GM19238 (cell line): ENCODE data around the gene SCT.

ENCODE experiments used
- DNase-seq: peaks from one replicate; pipeline ENCODE4 v3.0.0; 2011; ENCODE audit warnings: low spot score; ENCODE audit not compliant: insufficient read length

Gene SCT

GRCh38 chr11:587978-588380, 39.0 kb downstream of the SCT start:
- no peak for DNase-seq

GRCh38 chr11:587546-587945, 39.4 kb downstream of the SCT start:
- DNase-seq: no peak

- no peak for DNase-seq
These were observed 40.3 kb downstream of the SCT start for GRCh38 chr11:586376-587316.

GRCh38 chr11:584287-584686, 42.7 kb downstream of the SCT start:
- no peak for DNase-seq

- DNase-seq: no peak
These were observed 45.2 kb downstream of the SCT start for GRCh38 chr11:581752-582151.

GRCh38 chr11:581342-581741, 45.6 kb downstream of the SCT start:
- DNase-seq: no peak

- no peak for DNase-seq
These were observed 47.0 kb downstream of the SCT start for GRCh38 chr11:579830-580601.

GRCh38 chr11:578276-579035, 48.5 kb downstream of the SCT start:
- no peak for DNase-seq

- DNase-seq: no peak
These were observed 49.4 kb downstream of the SCT start for GRCh38 chr11:577611-577894.

- no peak for DNase-seq
These were observed 50.0 kb downstream of the SCT start for GRCh38 chr11:576811-577610.
